ENCODE data around the gene TSHZ2.
A peak's percentile ranks its signal among the peaks of the same experiment; 100 is the strongest.
"Not testable (repeated sequence)": the region's sequence is repeated elsewhere in the genome, so short reads cannot be mapped to it uniquely, and the experiment has no call there.

Gene TSHZ2

DNA sequence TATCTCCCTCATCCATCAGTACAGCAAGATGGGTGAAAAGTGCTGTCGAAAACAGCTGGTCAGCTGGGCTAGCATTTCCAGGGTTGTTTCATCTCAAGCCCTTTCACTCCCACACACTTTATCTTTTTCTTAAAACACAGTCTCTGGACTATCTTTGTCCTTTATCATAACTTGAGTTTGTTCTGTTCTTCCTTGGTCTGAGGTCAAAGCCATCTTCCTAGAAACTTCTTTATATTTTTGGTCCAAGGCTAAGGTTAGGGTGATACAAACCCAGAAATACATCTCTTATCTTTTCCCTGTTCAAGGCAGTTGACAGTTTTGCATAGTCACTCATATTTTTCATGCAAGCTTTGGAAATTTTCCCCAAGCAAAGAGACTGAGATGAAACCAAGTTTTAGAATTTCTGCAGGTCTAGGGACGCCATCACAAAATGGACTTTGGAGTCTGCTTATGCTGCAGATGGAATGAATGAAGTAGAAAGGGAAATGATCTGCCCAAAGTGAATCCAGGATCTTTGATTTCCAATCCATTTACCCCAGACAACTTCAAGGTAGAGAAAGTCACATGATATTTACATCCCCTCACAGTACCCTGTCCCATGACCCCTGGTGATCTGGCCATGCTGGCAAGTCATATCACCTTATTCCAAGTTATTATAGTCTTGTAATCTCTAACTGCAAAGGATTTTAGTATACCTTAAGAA is 324.4 kb downstream of the TSHZ2 start:
- no peak for DNase-seq

DNA sequence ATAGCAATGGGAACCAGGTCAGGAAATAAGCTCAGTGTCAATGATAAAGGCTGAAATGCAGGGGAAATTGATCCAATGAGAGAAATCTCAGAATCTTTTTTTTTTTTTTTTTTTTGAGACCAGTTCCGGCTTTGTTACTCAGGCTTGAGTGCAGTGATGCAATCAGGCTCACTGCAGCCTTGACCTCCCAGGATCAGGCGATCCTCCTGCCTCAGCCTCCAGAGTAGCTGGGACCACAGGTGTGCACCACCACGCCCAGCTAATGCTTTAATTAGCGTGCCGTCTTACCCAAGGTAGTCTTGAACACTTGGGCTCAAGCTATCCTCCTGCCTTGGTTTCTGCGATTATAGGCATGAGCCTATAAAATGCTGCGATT is 325.0 kb downstream of the TSHZ2 start:
- no peak for DNase-seq

DNA sequence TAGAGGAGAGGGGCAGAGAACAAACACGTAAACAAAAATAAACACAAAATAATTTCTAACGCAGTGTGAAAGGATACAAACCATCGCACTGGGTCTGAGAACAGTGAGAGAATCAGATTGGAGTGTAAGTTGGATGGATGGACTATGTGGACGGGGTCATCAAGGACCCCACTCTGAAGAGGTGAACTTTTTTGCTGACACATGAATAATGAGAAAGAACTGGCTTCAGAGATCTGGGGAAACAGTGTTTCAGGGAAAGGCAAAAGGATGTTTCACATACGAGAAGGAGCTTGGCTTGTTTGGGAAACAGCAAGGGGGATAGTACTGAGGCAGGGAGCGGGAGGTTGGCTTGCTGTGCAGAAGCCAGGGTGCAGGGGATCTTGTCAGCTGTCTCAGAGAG is 326.1 kb downstream of the TSHZ2 start:
- no peak for DNase-seq

DNA sequence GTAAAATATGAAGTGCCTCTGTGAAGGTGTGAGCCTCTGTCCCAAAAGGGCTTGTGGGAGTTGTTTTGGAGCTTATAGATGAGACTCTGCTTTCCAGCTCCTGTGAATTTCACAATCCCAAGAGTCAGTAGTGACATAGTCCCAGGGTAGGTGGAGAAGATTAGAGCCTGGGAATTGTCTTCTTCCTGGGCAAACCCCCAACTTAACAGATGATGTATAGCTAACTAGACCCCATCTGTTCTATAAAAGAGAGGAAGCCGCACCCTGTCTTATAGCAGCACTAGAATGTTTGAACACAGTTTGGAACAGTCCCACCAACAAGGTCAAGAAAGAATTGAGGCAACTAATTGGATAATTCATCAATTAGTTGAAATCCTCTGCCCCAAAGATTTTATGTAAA is 326.8 kb downstream of the TSHZ2 start:
- no peak for DNase-seq

DNA sequence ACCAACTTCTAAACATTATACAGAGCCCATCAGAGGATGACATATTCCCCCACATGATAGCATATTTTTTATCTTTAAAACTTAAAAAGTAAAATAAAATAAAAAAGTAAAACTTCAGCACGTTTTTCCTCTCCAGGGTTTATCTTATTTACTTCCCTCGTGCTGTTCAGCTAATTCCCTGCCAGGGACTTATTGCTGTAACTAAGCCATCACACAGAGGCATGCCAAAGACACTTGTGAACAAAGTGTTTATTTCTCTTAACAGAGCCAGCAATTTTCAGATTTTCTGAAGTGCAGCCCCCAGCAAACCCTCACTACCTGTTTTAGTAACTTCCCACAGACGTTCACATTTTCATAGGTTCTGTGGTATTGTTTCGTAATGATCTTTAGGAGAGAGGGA is 327.7 kb downstream of the TSHZ2 start:
- DNase-seq = no peak

DNA sequence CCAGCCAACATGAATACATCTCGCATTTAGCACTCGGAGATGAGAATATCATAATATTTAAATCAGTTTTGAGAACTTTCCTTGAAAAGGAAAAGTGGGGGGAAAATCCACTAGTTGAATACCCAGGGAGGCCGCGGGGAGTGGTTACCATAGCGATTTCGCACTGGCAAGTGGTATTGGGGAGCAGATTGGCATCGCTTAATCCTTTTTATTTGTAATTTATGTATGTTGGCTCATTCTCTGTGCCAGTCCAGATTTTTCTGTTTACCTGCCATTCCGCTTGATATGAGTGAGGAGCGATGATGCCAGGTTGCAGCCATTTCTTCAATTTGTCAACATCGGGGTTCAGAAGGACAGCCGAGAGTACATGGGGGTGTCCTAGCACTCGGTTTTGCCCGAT is 329.7 kb downstream of the TSHZ2 start:
- no peak for DNase-seq

DNA sequence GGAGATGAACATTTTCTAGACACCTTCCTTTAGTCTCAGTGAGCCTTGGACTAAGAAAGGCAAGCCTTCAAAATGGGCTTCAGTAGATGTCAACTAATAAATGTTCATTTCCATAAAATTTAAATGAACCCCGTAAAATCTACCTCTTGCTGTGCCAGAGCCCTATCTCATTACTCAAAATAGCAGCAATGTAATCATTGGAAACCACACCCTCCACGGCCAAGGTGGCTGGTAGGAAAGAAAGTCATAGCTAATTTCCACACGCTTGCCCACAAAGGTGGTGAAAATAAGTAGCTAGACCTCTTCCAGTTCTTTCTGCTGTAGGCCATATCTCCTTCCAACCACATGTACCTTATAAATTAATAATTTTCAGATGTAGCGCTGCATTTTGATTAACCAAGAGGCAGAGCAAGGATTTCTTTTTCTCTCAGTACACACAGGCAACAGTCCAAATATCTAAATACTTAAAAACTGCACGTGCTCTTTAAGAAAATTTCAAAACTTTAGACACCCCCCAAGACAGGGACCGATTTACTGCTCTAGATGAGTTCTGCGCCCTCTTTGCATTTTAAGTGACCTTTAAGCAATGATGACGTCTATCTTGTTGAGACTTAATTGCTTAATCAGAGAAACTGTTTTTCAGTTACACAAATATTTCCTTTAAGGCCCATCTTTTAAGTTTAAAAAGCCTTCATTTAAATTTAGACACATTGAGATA is 330.7 kb downstream of the TSHZ2 start:
- no peak for DNase-seq

DNA sequence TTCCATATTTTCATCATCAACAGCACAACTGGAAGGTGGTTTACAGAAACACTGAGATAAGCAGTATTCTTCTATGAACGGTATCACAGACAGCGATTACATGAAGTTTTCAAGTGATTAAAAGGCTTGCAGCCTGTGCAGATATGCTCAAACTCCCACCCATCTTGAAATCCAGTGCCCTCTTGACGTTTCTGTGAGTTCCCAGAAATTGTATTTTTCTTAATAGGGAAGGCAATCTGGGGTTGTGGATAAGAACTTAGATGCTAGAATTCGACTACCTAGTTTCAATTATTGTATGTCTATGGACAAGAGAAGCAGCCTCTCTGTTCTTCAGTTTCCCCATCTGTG is 331.2 kb downstream of the TSHZ2 start:
- no peak for DNase-seq

DNA sequence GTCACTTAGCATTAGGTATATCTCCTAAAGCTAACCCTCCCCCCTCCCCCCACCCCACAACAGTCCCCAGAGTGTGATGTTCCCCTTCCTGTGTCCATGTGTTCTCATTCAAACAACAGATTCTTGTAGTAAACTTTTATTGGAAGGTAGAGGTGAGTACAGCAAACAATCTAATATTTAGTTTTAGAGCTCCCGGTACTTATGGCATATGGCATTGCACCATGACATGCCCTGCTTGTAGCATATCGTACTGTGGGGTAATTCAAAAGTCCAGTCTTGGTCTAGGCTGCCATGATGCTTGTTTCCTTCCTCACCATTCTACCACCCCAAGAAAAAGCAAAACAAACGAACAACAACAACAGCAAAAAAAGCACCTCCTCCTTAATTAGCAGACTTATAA is 332.0 kb downstream of the TSHZ2 start:
- DNase-seq = no peak

DNA sequence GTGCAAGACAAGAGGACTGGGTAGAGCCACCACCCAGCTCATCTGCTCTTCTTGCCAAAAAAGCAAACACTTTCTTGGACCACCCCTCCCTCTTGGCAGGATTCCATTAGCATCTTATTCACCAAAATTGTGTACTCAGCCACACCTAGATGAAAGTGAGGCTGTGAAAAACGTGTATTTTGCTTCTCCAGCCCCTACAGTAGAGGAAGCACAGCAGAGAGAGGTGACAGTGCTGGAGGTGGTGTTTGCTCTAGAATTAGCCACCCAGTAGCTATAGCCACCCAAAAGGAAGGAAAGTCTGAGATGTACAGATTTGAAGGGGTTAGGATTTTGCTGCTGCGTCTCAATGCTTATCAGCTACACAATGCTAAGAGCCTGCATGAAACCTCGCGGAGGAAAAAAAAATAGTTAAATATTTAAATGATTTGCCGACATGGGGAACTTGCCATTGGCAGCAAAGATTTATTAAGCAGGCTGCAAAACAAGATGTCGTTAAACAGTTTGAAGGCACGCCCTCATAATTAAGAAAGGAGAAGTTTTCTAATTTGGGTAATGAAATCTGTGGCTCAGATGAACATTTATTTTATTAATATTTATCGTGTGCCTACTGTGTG is 334.1 kb downstream of the TSHZ2 start:
- DNase-seq = no peak

DNA sequence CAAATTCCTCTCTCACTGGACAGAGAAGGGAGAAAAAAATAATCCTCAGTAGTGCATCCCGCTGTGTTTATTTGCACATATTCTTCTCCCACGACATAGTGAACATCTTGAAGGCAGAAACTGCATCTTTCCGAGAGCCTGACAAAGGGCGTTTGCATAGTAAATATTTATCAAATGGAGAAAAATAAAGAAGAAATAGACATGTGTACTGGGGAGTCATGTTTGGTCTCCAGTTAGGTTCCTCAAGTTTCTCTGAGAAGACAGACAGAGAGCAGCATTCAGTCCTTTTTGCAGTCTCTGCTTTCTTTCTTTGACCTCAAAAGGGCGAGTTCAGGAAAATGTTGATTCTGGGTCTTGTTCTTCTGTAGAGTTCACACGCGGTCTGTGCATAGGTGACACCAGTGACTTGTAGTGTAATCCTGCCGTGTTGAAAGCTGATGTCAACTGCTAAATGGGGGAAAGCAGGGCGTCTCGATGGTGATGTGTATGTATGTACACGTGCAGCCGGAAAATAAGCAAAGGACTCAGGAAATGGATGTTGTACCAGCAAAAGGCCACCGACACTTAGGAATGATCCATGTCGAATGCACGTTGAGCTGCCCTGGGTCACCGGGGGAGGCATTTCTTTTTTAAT is 335.9 kb downstream of the TSHZ2 start:
- no peak for DNase-seq

DNA sequence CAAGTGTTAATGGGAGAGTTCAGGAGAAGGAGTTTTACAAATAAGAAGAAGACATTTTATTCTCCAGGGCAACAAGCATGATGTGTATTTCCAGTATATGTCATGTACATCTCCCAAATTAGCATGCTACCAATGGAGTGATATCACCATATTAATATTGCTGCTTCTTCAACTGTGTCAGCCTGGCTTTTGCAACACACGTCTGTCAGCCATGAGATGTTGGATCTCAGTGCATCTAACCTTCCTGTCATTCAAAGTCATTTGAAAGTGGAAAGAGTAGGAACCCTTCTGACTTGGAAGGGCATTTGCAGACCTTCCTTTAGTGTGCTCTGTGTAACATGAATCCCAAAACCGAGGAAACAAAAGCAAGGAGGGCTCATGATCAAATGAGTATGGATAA is 337.4 kb downstream of the TSHZ2 start:
- no peak for DNase-seq

DNA sequence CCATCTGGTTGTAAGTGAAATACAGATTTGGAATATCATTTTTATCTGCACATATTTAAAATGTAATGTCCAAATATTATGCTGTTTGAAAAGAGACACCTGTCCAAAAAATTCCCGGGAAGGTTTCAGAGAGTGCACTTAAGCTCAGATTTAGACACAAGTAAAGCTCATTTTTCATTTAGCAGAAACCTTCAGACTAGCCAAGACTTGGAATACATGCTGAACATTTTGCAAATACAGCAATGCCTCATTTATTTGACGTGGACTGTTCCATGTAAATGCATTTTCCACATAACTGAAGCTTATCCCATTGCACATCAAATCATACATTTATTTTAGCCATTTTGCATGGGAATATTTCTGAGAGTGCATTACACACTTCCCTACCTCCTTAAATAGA is 340.8 kb downstream of the TSHZ2 start:
- no peak for DNase-seq

DNA sequence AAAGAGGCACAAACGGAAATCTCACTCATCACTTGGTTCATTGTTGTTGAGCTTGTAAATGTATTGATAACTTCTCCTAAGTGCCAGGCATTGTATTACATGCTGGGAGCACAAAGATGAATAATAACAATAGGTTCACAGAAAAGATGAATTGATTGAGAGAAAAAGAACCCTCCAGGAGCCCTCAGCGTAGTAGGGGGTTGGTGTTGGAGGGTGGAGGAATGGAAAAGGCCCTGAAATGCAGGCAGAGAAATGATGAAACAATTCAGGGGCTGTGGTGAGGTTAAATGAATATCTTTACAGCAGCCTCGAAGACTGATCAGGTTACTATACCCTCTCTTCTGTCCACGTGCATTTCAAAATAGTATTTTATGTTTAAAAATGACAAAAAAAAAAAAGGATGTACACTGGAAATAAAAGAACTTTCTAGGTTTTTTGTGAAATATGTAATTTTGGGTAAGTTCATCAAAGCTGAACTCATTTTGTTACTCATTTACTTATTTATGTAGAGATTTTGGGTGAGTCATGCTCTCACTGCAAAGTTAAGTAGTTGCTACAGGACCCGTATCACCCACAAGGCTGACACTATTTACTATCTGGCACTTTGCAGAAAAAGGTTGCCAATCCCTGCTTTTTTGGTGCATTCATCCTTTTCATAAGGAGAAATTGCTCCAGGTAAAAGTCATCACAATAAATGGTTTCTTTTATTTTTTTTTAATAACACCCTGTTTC is 344.2 kb downstream of the TSHZ2 start:
- DNase-seq = peak; percentile 22

DNA sequence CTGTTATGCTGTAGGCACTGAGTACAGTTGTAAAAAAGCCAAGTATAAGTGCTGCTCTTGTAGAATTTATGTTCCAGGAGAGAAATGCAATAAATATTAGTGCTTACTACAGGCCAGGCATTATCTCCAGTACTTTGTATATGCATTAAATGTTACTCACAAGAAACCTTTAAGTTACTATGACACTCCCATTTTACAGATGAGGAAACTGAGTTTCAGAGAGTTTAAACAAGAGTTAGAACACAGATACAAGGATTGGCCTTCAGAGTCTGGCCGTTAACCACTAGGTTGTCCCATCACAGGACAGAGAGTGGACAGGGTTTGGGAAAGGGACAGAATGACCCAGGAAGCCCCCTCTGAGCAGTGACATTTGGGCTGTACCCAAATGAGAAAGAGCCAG is 347.0 kb downstream of the TSHZ2 start:
- no peak for DNase-seq

DNA sequence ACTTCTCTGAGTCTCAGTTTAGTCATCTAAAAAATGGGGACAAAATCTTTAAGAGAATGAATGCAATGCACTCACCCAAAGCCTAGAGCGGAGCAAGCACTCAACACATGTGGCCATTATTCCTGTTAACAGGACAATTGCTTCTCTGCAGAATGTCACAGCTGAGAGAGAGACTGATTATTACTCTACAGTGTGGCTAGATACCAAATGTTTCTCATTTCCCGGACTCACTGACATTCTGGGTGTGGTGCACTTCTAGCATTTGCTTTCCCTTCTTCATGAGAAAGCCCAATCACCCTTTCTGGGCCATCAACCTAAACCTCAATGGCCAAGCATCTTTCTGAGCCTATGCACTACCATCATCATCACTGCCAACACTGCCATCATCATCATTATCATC is 347.6 kb downstream of the TSHZ2 start:
- DNase-seq = no peak

DNA sequence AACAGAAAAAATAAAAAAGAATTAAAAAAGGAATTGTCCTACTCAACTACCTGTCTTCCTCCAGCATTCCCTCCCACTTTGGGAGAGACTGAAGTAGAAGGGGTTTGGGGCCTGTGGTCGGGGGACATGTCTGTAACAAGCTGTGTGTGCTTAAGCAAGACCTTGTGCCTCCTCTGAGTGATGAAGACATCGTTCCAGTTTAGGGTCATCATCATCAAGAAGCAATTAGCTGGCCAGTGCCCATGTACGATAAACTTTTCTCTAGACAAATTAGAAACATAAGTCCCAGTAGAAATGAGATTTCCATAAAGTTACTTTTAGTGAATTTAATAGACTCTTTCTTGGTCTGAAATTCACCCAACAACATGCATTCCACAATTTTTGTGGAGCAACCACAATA is 348.5 kb downstream of the TSHZ2 start:
- no peak for DNase-seq

DNA sequence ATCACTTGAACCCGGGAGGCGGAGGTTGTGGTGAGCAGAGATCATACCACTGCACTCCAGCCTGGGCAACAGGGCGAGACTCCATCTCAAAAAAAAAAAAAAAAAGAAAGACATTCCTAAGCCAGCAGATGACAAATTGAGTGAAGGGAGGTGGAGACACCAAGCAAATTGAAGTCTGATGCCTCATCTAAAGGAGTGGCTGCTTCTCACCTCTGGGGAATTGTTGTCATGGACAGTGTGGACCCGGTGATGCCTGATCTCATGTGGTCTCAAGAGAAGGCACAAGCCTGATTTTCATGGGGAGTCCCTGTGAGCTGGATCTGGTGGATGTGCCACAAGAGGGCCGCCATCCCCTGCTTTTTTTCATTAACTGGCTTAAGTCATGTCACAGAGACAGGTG is 349.4 kb downstream of the TSHZ2 start:
- DNase-seq = no peak

DNA sequence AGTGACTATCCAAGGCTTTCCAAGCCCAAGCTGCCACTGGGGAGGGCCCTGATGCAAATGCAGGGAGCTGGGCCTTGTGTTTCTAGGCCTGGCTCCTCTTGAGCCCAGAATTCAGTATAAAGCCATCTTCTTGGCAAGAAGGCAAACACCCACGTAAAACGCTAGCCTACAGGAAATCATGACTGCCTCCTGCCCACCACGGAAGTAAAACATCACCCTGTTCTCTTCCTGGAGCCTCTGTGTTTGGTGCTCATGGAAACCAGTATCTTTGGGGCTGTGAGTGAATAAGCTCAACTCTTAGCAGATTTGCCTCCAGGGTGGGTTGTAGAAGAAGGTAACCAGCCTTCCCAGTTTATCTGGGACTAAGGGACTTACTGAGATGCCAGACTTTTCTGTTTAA is 350.5 kb downstream of the TSHZ2 start:
- no peak for DNase-seq

DNA sequence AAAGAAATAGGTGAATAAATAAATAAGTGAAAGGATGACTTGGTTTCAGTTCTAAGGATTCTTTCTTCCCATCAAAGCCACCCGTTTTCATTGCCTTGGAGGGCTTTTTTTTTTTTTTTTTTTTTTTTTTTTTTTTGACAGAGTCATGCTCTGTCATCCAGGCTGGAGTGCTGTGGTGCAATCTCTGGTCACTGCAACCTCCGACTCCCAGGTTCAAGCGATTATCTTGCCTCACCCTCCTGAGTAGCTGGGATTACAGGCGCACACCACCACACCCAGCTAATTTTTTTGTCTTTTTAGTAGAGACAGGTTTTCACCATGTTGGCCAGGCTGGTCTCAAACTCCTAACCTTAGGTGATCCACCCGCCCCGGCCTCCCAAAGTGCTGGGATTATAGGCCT is 351.3 kb downstream of the TSHZ2 start:
- not testable (repeated sequence) for DNase-seq

DNA sequence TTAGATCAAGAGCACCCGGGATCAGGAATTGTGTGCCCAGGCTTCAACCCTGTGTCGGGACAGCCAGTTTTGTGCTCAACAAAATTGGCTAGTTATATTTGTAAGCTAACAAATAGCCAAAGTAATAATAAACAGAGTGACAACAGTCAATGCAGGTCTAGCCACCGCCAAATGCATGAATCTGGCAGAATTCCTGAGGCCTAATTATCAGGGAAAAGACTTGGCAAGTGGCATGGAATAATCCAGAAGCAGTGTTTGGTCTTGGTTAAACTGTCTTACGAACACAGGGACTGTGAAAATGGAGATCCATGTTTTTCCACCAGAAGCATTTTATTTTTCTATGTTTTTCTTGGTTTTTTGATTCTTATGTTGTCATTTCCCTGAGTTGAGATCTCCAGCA is 352.7 kb downstream of the TSHZ2 start:
- no peak for DNase-seq

DNA sequence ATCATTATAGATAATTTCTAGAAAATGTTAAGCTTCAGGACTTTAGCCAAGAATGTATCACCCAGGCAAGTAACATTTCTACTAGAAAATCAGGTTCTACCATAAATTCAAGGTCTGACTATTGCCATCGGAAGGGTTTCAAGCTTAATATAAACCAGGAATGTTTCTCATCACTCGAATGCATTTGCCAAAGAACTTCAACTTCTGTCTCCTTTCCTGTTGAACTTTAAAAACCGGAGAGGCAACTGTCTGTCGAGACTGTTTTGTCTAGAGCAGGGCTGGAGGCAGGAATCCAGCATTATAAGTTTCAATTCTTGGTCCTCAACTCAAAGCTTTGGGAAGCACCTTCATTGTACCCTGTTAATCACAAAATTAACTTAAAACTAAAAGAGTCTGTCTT is 356.8 kb downstream of the TSHZ2 start:
- DNase-seq = peak; percentile 9

DNA sequence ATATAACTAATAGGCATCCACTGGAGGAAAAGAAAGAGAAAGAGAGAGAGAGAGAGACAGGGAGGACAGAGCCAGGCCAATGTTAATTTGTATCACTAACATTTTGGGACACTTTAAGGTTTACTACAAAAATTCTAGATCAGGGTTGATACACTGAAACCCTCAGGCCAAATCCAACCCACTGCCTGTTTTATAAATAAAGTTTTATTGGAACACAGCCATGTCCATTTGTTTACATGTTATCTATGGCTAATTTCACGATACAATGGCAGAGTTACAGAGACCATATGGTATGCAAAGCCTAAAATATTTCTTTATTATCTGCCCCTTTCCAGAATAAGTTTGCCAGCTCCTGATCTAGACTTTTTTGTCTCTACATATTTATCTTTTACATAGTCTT is 357.6 kb downstream of the TSHZ2 start:
- no peak for DNase-seq
